HT-29 (cell line): ENCODE data around the gene BTBD2. TPM values are rescaled to one million over a fixed set of nuclear protein-coding genes. Genes with fewer than 3 reads are reported as not detected.
A peak's percentile ranks its signal among the peaks of the same experiment; 100 is the strongest.
"Not testable (repeated sequence)": the region's sequence is repeated elsewhere in the genome, so short reads cannot be mapped to it uniquely, and the experiment has no call there.

Source experiments
- DNase-seq: peaks from one replicate; pipeline ENCODE4 v3.0.0-alpha.2; 2015; ENCODE audit warnings: low spot score
- total RNA-seq: library from RNA; depleted of rRNA; stranded (reverse); fragments of >200 nt; shearing (Covaris generic); gene quantifications from 2 replicates; pipeline ENCODE4 v1.2.3, GENCODE V29; 2014

BTBD2 gene
- total RNA-seq, 1 experiment from 2014 or later: 56.4 TPM

DNA sequence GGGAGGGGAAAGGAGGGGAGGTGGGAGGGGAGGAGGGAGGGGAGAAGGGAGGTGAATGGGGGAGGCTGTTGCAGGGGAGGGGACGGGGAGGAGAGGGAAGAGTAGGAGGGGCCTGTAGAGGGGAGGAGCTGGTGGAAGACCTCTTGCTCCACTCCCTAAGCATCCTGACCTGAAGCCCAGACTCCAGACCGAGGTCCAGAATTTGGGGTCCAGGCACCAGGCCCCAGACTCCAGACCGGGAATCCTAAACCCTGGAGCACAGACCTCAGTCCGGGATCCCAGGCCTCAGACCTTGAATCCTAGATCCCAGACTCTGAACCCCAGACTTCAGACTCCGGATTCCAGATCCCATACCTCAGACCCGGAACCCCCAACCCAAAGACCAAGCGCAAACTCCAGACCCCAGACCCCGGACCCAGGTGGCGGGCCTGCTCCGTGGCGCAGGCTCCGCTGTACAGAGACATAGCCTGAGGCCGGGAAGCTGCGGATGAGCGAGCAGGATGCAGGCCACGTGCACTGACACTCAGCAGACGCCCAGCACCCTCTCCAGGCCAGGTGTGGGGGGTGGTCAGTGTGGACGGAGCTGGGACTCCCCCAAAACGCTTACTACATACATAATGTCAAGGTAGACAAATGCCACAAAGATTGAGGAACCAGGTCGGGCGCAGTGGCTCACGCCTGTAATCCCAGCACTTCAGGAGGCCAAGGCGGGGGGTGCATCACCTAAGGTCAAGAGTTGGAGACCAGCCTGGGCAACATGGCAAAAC is 710 bp upstream of the BTBD2 start:
- peak; percentile 29 for DNase-seq

DNA sequence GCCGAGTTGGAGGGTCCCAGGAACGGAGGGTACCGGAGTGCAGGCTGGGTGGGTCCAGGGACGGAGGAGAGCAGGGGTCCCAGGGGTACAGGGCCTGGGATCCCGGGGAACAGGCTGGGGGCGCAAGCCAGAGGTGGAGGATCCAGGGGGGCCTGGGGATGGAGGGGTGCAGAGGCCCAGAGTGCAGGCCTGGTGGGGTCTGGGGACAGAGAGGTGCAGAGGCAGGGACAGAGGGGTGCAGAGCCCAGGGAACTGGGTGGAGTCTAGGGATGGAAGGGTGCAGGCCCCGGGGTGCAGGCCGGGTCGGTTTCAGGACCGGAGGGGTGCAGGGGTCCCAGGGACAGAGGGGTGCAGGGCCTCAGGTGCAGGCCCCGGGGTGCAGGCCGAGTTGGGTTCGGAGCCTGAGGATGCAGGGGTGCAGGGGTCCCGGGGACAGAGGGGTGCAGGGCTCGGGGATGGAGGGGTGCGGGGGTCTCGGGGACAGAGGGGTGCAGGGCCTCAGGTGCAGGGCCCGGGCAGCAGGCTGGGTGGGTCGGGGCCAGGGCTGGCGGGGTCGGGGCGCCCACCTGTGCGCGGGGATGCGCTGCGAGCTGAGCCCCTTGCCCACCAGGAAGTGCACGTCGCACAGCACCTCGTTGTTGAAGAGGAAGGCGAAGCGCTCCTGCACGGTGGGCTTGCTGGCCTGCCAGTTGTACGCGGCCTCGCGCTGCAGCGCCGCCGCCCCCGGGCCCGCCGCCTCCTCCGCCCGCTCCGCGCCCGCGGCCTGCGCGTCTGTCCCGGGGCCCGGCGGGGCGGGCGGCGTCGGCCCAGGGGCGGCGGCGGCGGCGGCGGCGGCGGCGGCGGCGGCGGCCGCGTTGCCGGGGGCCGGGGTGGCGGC is 545 bp downstream of the BTBD2 start:
- DNase-seq: no peak

DNA sequence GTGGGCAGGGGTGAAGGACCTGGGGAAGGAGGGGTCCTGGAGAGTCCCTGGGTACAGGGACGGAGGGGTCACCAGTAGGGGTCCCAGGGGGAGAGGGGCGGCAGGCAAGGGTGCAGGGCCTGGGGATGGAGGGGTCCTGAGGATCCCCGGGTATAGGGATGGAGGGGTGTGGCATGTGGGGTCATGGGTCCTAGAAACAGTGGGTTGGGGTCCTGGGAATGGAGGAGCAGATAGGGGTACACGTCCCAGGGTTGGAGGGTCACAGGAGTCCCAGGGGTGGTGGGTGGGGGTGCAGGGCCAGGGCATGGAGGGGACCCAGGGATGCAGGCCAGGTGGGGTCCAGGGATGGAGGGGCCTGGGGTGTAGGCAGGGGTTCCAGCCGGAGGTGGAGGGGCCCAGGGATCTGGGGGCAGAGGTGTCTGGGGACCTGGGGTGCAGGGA is 1.4 kb downstream of the BTBD2 start:
- no peak for DNase-seq

DNA sequence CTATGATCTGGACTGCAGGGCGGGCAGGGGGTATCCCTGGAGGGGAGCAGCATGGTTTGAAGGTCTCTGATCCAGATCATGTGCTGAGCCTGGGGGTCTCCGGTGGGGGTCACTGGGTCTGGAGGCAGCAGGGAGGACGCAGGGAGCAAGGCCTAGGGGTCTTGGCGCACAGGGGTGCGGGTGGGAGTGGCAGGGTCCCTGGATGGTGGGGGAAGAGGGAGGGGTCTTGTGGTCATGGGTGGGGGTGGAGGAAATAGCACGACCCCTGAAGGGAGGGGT is 1.9 kb downstream of the BTBD2 start:
- DNase-seq: no peak

DNA sequence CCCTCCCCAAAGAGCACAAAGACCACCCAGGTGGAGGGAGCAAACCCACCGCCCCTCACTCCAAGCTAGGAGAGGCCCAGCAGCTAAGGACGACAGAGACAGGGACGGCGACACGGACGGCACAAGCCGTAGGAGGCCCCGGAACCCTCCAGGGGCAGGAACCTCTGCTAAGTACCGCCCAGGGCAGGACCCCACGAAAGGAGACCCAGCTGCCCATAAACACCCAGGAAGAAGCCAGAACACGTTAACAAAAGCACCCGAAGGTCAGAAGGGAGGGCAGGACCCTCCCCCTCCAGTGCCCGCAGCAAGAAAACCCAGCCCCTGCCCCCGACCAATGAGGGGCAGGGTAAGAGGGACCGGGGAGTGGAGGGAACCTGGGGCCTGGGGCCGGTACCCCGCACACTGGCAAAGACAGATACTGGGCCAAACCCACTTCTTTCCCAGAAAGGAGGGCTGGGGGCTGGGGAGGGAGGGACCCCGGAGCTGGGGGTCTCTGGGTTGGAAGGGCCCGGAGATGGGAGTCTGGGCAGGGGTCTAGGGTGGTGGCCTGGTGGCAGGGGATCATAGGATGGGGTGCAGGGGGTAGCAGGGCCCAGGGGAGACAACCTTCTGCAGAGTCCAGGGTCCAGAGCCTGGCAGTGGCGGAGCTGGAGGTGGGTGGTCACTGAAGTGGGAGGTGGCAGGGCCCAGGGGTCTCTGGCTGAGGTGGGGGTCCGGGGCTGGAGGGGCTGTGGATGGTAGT is 2.4 kb downstream of the BTBD2 start:
- DNase-seq: no peak

DNA sequence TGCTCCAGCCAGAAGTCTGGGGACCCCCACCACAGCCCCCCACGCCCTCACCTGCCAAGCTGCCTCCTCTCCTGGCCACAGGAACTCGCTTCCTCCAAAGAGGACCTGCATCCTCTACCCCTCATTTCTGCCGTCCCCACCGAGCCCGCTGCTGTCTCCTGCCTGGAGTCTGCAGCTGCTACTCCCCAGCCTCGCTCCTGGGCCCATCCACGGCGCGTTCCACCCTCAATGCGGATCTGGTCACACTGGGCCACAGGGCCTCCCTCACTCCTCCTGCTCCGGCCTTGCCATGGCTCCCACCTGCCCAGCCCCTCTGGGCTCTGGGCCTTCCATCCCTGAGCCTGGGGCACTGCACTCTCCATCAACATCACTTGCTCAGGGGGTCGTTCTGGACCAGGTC is 4.3 kb downstream of the BTBD2 start:
- no peak for DNase-seq

DNA sequence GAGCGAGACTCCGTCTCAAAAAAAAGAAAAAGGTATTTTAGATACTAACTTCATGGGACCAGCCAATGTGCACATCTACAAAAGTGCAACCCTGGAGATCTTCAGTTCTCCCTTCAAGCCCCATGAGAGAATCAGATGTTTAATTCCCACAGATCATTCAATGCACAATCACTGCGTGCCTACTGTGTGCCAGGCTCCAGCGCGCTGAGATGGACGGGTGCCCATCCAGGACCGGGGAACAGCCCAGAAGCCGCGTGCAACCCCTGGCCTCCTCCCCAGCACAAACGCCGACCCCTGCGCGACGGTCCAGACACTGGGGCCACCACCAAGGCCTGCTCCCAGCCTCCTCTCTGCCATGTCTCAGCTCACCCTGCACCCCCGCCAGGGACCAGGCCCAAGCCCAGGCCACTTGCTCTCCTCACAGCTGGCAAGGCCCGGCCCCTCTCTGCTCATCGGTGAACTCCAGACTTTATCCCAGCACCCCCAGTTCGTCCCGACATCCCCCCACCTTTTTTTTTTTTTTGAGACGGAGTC is 5.3 kb downstream of the BTBD2 start:
- DNase-seq: no peak

DNA sequence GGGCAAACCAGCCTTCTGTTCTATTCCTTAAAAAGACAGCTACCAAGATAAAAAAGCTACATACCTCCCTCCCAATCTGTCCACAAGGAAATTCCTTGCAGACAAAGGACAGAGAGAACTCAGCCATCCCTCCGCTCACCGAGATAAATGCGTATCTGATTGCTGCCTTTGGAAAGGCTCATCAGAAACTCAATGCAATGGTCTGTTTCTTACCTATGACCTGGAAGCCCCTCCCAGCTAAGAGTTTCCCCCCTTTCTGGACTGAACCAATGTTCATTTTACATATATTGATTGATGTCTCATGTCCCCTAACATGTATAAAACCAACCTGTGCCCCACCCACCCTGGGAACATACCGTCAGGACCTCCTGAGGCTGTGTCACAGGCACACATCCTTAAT is 11.6 kb downstream of the BTBD2 start:
- no peak for DNase-seq

DNA sequence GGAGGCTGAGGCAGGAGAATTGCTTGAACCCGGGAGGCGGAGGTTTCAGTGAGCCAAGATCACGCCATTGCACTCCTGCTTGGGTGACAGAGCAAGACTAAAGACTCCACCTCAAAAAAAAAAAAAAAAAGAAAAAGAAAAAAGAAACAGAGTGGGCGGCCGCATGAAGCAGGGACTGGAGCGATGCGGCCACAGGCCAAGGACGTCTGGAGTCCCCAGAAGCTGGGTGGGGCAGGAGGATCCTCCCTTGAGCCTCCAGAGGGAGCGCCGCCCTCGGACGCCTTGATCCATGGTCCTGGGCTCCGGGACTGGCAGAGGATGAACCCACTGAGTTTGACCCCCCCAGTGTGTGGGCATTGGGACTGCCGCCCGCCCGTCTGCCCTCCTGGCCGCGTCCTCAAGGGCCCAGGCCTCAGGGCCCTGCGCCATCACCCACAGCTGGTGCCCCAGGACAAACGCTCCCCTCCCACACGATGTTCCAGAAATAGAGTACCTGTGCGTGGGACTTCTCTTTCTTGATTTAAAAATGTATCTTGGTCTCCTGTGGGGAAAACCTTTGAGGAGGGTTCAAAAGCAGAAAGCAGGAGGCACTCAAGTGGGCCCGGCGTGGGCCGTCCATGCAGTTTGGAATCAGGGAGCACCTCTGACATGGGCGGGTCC is 15.5 kb downstream of the BTBD2 start:
- no peak for DNase-seq

DNA sequence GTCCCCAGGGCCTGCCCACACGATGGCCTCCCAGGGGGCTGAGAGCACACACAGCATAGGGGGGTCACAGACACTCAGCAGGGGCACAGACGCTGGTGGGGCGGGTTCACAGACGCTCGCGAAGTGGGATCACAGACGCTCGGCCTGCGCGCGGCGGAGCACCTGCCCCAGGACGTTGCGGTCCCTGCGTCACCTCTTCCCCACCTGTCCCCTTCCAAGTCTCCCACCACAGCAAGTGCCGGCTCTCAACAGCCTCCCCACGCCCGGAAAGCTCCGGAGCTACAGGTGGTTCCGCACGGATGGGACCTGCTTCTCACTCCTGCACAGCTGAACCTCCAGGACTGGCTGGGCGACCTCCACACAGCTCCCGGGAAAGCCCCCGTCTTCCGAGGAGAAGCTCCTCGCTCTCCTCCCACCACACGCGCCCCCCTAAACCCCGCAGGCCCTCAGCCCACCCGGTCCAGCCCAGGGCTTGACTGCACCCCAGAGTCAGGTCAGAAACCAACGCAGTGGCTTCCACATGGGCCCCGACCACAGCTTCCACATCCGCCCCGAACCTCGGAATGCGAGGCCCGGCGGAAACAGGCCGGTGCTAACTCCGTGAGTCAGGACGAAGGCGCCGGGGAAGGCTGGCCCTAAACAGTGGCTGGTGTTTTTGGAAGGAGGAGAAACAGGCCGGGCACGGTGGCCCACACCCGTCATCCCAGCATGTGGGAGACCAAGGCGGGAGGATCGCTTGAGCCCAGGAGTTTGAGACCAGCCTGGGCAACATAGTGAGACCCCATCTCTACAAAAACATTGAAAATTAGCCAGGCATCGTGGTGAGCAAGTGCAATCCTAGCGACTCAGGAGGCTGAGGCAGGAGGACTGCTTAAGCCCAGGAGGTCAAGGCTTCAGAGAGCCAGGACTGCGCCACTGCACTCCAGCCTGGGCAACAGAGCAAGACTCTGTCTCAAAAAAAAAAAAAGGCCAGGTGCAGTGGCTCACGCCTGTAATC is 16.5 kb downstream of the BTBD2 start:
- DNase-seq: no peak

DNA sequence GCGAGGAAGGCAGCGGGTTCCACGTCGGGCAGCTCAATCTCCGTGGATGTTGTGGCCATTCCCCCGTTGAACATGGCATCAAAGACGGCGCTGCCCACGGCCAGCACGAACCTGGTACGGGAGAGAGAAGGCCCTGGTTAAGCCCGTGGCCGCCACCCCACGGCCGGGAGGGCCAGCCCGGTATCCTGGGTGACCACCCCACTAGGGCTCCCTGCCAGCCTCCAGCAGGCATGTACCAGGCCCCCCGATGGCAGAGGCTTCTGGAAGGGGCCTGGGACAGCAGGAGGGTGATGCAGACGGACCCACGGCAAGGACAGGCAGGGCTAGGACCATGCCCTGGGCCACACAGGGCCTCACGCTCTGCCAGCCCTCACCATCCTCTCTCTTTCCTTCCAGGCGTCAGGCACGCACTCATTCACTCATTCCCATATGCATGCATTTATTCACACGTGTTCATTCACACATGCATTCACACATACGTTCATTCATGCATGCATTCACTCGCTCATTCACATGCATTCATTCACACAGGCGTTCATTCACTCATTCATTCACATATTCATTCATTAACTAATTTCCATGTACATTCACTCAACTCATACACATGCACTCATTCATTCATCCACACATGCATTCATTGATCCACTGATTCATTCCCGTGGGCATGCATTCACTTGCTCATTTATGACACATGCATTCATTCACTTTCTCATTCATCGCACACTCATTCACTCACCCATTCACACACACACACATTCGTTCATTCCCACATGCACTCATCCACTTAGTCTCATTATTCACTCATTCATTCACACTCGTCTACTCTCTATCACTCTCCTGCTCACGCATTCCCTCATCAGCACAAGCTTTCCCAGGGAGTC is 17.9 kb downstream of the BTBD2 start:
- DNase-seq: no peak

DNA sequence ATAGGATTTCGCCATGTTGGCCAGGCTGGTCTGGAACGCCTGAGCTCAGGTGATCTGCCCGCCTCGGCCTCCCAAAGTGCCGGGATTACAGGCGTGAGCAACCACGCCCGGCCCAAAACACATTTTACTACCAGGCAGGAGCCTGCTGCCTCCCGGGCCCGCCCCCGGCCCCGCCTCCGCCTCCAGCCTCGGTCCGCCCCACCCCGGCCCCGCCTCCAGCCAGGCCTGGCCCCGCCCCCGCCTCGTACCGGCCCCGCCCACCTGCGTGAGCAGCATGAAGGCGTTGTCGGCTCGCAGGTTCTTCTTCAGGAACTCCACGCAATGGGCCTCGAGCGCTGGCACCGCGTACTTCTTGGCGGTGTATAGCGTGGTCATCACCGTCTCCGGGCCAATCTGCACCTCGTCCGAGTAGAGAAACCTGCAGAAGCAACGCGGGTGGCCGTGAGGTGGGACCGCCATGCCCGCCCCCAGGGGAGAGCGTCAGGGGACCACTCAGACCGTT is 22.7 kb downstream of the BTBD2 start:
- DNase-seq: no peak

DNA sequence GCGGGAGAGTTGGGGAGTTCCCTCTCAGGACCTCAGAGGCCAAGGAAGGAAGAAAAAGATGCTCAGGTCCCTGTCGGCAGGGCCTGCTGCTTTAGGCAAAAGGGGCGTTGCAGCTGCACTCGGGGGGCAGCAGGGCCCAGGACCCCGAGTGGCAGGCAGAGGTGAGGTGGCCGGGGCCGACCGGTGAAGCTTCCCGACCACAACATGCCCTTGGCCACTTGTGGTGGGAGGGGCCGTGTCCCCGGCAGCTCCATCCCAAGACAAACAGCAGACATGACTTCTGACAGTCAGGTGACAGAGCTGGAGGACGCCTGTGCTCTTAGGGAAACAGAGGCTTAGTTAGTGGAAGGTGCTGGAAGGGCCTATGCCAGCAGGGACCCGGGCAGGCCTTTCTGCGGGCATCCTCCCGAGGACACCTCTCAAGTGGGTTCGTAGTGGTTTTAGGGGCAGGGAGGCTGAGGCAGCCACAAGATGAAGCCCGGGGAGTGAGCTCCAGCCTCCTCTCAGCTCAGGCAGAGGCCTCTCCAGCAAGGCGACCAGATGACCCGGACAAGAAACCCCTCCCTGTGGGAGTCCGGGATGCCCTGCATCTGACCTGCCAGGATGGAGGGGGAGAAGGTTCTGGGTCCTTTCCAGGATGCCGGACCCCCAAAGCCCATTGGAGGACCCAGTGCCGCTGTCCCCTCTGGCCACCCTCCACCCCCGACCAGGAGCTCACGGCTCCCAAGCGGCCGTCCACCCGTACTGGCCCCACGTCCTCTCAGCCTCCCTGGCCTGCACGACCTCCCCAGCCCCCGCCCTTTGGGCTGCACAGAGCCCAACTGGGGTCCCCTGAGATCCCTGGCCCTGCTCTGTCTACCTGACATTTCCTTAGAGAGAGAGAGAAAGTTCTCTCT is 24.2 kb downstream of the BTBD2 start:
- DNase-seq: no peak

DNA sequence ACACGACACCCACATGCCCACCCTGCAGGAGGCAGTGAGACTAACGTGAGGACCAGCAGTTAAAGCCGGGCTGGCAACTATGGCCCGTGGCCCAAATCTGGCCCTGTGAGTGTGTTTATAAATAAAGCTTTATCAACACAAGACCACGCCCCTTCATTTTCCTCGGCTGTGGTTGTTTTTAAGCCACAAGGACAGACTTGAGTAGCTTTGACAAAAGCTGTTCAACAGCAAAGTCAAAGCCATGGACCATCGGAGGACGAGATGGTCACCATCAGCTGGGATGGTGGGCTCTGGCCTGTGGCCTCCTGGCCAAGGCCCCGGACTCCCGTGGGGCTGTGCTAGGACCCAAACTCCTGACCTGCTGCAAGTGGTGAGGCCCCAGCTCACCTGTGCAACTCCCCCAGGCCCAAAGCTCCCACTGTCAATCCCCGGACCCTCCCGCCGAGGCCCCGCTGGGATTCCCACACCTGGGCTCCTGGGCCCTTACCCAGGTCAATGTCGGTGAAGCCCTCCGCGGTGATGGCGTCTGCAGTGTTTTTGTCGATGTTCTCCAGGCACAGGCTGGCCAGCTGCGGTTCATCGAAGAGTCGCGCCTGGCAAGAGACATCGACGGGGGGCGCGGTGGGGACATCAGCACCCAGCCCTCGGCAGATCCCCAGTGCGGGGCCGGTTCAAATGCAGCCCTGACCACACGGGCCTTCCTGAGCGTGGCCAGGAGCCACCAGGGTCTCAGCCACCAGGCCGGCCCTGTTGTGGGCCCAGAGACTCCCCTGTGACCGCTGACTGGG is 25.1 kb downstream of the BTBD2 start:
- no peak for DNase-seq

DNA sequence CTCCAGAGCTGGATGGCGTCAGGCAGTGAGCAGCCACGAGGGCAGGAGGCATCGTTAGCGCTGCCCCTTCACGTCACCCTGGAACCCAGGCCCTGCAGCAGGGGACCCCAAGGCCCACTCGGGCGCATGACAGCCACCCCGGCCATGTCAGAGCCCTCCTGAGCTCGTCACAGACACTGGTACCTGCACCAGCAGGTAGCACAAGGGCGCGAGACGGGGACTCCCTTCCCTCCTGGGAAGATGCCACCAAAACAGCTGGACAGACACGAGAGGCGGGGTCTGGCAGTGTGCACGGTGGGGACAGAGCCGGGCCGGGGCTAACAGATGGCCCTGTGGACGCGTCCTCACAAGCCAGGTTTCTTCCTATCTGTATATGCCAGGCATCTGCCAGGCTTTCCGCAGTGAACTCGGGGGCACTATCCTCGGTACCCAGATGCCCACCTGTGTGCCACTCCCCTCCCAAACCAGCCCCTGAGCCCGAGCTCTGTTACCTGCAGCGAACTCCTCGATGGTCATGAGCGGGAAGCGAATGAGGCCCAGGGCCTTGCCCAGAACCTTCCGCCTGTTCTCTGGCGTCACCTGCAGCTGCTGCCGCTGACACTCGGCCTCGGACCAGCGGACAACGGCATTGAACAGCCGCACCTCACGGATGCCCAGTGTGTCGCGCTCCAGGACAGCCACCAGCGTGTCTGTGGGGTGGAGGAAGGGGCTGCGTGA is 25.8 kb downstream of the BTBD2 start:
- DNase-seq: no peak

DNA sequence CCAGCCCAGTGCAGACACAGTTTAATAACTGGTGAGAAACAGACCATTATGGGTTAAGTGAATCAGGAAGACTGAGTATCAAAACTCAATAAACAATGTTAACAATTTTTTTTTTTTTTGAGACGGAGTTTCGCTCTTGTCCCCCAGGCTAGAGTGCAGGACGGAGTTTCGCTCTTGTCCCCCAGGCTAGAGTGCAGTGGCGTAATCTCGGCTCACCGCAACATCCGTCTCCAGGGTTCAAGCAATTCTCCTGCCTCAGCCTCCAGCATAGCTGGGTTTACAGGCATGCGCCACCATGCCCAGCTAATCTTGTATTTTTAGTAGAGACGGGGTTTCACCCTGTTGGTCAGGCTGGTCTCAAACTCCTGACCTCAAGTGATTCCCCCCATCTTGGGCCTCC is 27.1 kb downstream of the BTBD2 start:
- not testable (repeated sequence) for DNase-seq
